ENCODE measurements around the gene OTOF.

OTOF gene

GRCh38 chr2:26410764-26411243, 67.1 kb downstream of the OTOF start:
- H2AFZ ChIP-seq, result no peak overlapping the region
- TF ChIP-seq, protein P1, sequence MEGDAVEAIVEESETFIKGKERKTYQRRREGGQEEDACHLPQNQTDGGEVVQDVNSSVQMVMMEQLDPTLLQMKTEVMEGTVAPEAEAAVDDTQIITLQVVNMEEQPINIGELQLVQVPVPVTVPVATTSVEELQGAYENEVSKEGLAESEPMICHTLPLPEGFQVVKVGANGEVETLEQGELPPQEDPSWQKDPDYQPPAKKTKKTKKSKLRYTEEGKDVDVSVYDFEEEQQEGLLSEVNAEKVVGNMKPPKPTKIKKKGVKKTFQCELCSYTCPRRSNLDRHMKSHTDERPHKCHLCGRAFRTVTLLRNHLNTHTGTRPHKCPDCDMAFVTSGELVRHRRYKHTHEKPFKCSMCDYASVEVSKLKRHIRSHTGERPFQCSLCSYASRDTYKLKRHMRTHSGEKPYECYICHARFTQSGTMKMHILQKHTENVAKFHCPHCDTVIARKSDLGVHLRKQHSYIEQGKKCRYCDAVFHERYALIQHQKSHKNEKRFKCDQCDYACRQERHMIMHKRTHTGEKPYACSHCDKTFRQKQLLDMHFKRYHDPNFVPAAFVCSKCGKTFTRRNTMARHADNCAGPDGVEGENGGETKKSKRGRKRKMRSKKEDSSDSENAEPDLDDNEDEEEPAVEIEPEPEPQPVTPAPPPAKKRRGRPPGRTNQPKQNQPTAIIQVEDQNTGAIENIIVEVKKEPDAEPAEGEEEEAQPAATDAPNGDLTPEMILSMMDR (IDR thresholded peaks at IDR 0.05), result no peak
- H3K4me2 ChIP-seq (ENCODE audit: low read length), result no peak overlapping the region
- H3K27me3 ChIP-seq (ENCODE audit: control insufficient read depth, insufficient read depth, low read length), result no peaks in the 10 kb centered on the region
- H3K36me3 ChIP-seq (ENCODE audit: control insufficient read depth, insufficient read depth, low read length), result no peaks in the 10 kb centered on the region
- H3K4me1 ChIP-seq, result no peaks in the 10 kb centered on the region
- no peaks in the 10 kb centered on the region for H3K79me2 ChIP-seq
- H3K27ac ChIP-seq, result no peak overlapping the region
- H3K4me3 ChIP-seq (ENCODE audit: low read depth, low read length), result no peak overlapping the region
- no peaks in the 10 kb centered on the region for H3K9me3 ChIP-seq (ENCODE audit: control insufficient read depth, low read length)
- H3K9ac ChIP-seq, result no peak overlapping the region

DNA sequence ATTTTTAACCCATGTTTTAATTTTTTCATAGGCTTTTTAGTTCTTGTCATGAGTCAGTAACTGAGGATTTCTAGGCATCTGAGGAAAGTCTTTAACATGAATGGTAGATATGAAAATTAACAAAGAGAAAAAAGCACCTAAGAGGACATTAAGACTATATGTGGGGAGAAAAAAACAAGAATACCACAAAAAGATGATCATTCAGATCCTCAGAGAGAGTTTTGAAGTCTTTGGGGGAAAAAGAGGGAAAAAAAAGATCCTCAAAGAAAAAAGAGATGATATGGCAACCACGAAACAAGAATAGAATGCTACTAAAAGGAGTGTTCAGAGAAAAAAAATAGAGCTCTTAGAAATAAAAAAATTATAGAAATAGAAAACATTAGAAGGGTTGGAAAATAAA, 68.1 kb downstream of the OTOF start:
- H3K9me3 ChIP-seq (ENCODE audit: control insufficient read depth, low read length), result no peaks in the 10 kb centered on the region
- TF ChIP-seq, protein P1 (IDR thresholded peaks at IDR 0.05), result no peak
- no peak overlapping the region for H3K9ac ChIP-seq
- no peak overlapping the region for H3K27ac ChIP-seq
- no peak overlapping the region for H3K4me3 ChIP-seq (ENCODE audit: low read depth, low read length)
- no peaks in the 10 kb centered on the region for H3K36me3 ChIP-seq (ENCODE audit: control insufficient read depth, insufficient read depth, low read length)
- no peaks in the 10 kb centered on the region for H3K79me2 ChIP-seq
- no peak overlapping the region for H3K4me2 ChIP-seq (ENCODE audit: low read length)
- H3K27me3 ChIP-seq (ENCODE audit: control insufficient read depth, insufficient read depth, low read length), result no peaks in the 10 kb centered on the region
- no peak overlapping the region for H2AFZ ChIP-seq
- no peaks in the 10 kb centered on the region for H3K4me1 ChIP-seq

GRCh38 chr2:26407526-26407925, 70.4 kb downstream of the OTOF start:
- no peaks in the 10 kb centered on the region for H3K36me3 ChIP-seq (ENCODE audit: control insufficient read depth, insufficient read depth, low read length)
- H3K9ac ChIP-seq, result no peak overlapping the region
- no peak overlapping the region for H3K4me3 ChIP-seq (ENCODE audit: low read depth, low read length)
- H3K79me2 ChIP-seq, result no peaks in the 10 kb centered on the region
- no peaks in the 10 kb centered on the region for H3K4me1 ChIP-seq
- H3K9me3 ChIP-seq (ENCODE audit: control insufficient read depth, low read length), result no peaks in the 10 kb centered on the region
- H2AFZ ChIP-seq, result no peak overlapping the region
- no peak overlapping the region for H3K4me2 ChIP-seq (ENCODE audit: low read length)
- TF ChIP-seq, protein P1 (IDR thresholded peaks at IDR 0.05), result no peak
- no peaks in the 10 kb centered on the region for H3K27me3 ChIP-seq (ENCODE audit: control insufficient read depth, insufficient read depth, low read length)
- no peak overlapping the region for H3K27ac ChIP-seq
